HEK293T (cell line): ENCODE measurements around the gene EFNA5.

Source experiments
- CTBP1 ChIP-seq: fragments of 450-650 bp; IDR thresholded peaks from 2 replicates; pipeline ENCODE4 v1.6.1; 2016; ENCODE audit warnings: borderline replicate concordance
- ELF4 ChIP-seq: fragments of 450-650 bp; IDR thresholded peaks from 2 replicates; pipeline ENCODE4 v1.6.1; 2017; ENCODE audit warnings: antibody characterized with exemption
- HDGF ChIP-seq: fragments of 450-650 bp; IDR thresholded peaks from 2 replicates; pipeline ENCODE4 v1.6.1; 2017; ENCODE audit warnings: antibody characterized with exemption, borderline replicate concordance
- PKNOX1 ChIP-seq: fragments of 450-650 bp; IDR thresholded peaks from 2 replicates; pipeline ENCODE4 v1.6.1; 2016

GRCh38 chr5:107456281-107456715 is 214.4 kb downstream of the EFNA5 start:
- TF ChIP-seq CTBP1 (no peak), ELF4 (no peak), PKNOX1 (no peak), HDGF (no peak)
